ENCODE measurements around the gene C16orf78. TPM values are rescaled to one million over a fixed set of nuclear protein-coding genes. Genes with fewer than 3 reads are reported as not detected.

The C16orf78 gene
- total RNA-seq, 2 donors from 2014 or later = not detected

DNA sequence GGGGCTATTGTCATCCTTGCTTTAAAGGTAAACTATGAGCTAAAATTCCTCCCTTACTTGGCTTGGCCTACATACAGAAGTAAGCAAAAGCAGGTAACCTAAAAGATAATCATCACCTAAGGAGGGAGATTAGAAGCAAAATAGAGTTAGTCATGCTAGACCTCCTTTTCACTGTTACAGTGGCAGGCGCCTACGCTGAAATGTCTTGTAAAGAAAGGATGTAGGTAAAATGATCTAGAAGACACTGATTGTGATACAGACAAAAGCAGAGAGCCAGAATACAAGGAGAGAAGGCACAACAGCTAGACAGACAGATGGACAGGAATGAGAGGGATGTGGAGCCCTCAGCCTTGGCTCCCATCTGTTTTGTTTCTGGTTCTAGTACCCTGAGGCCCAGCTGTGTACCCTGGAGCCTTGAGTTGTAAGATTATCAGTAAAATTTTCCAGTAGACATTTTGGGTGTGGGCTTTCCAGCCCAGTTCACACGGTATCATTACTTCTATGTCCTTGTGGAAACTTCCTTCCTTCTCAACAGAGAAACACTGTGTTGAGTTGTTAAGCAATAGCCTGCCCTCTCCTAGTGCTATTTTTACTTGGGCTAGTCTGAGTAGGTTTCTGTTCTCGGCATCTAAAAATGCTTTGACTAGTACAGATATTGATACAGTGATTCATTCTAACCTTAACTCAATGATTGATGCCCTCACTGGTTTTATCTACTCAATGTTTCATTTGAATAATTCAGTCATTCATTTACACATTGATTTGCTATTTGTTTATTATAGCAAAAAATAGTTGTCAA is 7.7 kb upstream of the C16orf78 start:
- ATAC-seq (peak in 1 of 2 donors; percentile 24), DNase-seq (ENCODE audit: low spot score in 2 of 2) (no peak)
- H3K27ac Mint-ChIP-seq = no peak overlapping the region
- H3K9me3 Mint-ChIP-seq = peaks cover 0 to 5% of the 10 kb centered on the region in 2 donors
- peaks cover 0 to 4% of the 10 kb centered on the region in 2 donors for H3K36me3 Mint-ChIP-seq

DNA sequence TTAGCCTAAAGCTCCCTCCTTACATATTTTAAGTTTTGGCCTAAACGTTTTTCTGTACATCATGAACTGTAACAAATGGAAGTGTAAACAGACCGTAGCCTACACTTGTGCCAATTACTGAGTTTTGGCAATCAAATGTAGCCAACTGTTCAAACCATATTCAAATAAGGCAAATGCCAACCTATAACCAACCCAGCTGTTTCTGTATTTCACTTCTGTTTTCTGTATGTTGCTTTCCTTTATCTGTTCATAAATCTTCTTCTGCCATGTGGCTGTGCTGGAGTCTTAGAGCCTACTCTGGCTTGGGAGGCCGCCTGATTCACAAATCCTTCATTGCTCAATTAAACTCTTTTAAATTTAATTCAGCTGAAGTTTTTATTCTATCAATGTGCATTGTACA is 6.9 kb upstream of the C16orf78 start:
- ATAC-seq (no peak), DNase-seq (ENCODE audit: low spot score in 2 of 2) (no peak)
- Mint-ChIP-seq H3K27ac (no peak overlapping the region), H3K36me3 (peaks cover 0 to 4% of the 10 kb centered on the region in 2 donors), H3K9me3 (peaks cover 0 to 5% of the 10 kb centered on the region in 2 donors)

DNA sequence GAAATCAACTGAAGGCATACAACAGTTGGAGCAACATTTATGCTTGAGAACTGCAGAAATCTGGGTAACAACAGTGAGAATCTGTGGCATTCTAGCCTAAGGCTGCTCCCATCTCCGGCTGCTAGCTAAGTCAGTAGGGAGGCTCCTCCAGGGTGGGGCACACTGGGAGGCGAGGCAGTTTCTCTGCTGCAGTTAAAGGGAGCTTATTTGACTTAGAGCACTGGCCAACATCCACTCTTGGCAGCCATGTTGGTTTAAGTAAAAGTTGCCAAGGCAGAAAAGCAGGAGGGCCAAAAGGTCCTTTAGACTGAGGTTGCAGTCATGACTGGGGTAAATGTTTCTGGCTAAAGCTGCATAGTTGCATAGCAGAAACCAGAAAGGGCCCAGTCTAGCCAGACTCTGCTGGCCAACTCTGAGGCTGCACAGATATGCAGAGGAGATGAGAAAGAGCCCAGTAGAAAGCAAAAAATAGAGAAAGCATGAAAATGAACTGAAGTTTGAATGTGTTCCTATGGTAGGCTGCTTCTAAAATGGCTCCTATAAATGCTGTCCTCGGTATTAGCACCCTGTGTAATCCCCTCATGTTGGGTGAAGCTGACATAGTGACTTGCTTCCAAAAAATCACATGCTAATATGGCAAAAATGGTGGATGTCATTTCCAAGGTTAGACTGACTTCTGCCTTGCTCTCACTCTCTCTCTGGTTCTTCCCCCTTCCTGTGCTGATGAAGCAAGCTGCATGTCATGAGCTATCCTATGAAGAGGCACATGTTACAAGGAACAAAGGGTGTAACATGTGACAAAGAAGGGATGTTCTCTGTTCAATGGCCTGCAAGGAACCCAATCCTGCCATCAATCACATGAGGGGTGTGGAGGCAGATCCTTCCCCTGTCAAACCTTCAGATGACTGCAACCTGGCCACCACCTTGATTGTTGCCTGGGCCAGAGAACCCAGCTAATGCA is 3.7 kb upstream of the C16orf78 start:
- ATAC-seq (no peak), DNase-seq (ENCODE audit: low spot score in 2 of 2) (no peak)
- Mint-ChIP-seq H3K27ac (no peak overlapping the region), H3K36me3 (peaks cover 0 to 4% of the 10 kb centered on the region in 2 donors), H3K9me3 (no peaks in the 10 kb centered on the region)

DNA sequence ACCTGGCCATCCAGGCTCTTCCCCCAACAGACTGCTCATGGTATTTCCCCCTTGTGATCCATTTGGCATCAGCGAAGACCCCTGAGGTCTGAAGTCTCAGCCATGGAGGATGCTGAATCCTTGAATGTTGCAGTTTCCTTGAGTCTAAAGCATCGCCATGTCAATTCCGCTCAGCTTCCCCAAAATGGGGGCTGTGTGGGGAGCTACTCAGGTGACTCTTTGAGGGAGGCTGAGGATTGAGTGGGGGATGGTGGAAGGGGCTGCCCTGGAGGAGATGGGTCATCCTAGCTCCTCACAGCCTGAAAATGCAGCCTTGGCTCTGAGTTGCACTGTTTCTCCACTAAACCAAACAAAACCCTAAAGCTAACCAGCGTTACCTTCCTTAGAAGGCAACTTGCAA is 2.6 kb downstream of the C16orf78 start:
- peaks cover 0 to 3% of the 10 kb centered on the region in 2 donors for H3K9me3 Mint-ChIP-seq
- ATAC-seq (no peak), DNase-seq (ENCODE audit: low spot score in 2 of 2) (no peak)
- H3K27ac Mint-ChIP-seq = no peak overlapping the region
- H3K36me3 Mint-ChIP-seq = no peaks in the 10 kb centered on the region

DNA sequence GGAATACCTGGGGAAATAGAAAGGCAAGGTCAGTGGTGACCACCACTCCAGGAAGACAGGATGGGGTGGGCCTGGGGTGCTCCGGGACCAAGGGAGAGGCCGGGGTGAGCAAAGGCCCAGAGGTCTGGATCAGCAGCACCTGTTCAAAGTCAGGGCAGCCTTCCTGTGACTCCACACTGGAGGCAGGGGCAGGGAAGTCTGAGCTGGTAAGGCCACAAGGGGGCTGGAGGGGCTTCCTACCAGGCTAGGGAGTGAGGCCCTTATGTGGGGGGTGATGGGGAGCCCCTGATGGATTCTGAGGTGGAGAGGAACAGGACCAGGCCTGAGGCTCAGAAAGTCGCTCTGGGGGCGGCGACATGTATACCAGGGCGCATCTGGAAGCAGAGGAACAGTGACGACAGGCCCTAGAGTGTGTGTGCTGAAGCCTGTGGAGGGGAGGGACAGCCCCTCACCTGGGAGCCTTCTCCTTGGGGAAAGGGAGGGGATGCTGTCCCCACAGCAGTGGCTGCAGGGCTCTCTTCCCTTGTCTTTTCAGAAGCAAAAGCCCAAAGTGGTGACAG is 3.7 kb downstream of the C16orf78 start:
- H3K27ac Mint-ChIP-seq = no peak overlapping the region
- no peak for ATAC-seq
- DNase-seq (ENCODE audit: low spot score in 2 of 2) = no peak
- no peaks in the 10 kb centered on the region for H3K36me3 Mint-ChIP-seq
- H3K9me3 Mint-ChIP-seq = peaks cover 0 to 3% of the 10 kb centered on the region in 2 donors

DNA sequence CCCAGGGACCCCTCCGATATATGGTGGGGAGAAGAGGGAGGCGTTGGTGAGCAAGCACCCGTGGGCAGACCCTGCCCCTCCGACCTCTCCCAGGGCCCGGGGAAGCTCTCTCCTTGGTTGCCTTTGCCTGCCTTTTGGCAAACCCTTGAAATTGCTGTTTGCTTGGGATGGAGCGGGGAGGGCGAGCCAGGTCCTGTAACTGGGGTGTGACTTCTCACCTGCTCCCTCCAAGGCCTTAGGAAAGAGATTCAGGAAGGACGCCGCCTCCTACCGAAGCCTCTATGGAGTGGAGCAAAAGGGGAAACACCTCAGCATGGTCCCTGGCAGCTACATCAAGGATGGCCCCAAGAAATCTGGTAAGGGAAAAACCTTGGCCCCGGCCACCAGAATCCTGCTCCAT is 4.6 kb downstream of the C16orf78 start:
- Mint-ChIP-seq H3K27ac (no peak overlapping the region), H3K9me3 (peaks cover 4 to 8% of the 10 kb centered on the region in 2 donors), H3K36me3 (no peaks in the 10 kb centered on the region)
- no peak for ATAC-seq
- DNase-seq (ENCODE audit: low spot score in 2 of 2) = no peak

DNA sequence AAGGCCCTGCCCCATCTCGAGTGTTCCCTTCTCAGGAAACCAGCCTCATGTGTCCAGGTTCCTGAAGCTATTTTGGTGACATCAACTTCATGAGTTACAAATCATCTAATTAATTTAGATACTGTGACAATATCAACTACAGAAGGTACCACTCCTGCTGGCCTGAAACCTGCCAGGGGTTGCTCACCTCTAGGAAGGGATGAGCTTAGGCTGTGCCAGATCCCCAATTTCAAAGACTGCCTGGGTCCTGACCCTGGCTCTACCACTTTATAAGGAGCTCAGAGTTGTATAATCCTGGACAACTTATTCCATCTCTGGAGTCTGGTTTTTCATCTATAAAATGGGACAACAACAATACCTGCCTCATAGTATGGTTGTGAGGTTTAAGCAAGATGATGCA is 5.2 kb downstream of the C16orf78 start:
- H3K9me3 Mint-ChIP-seq = peaks cover 8% of the 10 kb centered on the region in 2 donors
- H3K36me3 Mint-ChIP-seq = no peaks in the 10 kb centered on the region
- H3K27ac Mint-ChIP-seq = no peak overlapping the region
- ATAC-seq (no peak), DNase-seq (ENCODE audit: low spot score in 2 of 2) (no peak)

DNA sequence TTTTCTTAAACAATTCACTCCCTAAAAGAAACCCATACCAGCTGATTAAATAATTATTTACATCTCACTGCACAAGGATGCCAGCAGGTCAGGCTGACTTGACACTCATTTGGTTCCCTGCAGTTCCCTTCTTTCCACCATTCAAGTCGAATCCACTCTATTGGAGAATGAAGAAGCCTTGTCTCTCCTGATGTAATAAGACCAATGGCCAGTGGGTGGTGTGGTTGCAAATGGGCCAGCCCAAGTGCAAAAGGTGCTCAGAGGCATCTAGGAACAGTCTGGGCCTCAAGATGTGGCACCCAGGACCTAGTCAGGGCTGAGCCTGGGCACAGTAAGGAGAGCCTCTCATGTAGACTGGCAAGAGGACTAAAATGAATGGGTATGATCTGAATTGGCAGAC is 9.3 kb downstream of the C16orf78 start:
- Mint-ChIP-seq H3K27ac (no peak overlapping the region), H3K36me3 (no peaks in the 10 kb centered on the region), H3K9me3 (peaks cover 8% of the 10 kb centered on the region in 2 donors)
- no peak for DNase-seq (ENCODE audit: low spot score in 2 of 2)
- ATAC-seq = no peak

DNA sequence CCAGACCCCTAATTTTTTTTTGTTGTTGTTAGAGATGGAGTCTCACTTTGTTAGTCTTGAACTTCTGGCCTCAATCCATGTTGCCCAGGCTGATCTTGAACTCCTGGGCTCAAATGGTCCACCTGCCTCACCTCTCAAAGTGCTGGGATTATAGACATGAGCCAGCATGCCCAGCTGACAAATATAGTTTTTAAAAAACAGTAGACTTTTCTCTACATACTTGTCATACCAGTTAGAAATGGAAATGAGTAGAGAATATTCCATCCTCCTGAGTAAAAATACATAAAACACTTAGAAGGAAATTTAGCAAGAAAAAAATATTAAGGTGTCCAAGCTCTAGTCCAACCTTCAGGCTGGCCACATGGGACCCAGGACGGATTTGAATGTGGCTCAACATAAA is 21.4 kb downstream of the C16orf78 start:
- ATAC-seq (no peak), DNase-seq (ENCODE audit: low spot score in 2 of 2) (no peak)
- Mint-ChIP-seq H3K36me3 (no peaks in the 10 kb centered on the region), H3K9me3 (no peaks in the 10 kb centered on the region), H3K27ac (no peak overlapping the region)

DNA sequence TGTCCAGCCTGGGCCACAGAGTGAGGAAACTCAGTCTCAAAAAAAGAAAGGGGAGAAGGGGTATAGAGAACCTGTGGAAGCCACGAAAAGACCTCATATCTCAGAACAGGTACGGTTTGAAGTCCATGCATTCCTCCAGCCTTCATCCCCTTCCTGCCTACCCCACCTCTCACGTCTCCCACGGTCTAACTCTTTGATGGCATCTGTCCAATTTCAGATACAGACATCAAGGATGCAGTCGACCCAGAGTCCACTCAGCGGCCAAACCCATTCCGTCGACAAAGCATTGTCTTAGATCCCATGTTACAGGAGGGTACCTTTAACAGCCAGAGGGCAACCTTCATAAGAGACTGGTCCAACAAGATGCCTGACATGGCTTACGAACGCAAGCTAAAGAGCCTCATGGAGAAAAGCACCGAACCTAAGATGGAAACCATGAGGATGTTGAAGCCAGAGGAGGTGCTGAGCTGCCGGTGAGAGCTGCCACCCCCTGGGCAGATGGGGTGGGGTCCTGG is 22.7 kb downstream of the C16orf78 start:
- Mint-ChIP-seq H3K27ac (no peak overlapping the region), H3K36me3 (no peaks in the 10 kb centered on the region), H3K9me3 (no peaks in the 10 kb centered on the region)
- no peak for ATAC-seq
- DNase-seq (ENCODE audit: low spot score in 2 of 2) = no peak

DNA sequence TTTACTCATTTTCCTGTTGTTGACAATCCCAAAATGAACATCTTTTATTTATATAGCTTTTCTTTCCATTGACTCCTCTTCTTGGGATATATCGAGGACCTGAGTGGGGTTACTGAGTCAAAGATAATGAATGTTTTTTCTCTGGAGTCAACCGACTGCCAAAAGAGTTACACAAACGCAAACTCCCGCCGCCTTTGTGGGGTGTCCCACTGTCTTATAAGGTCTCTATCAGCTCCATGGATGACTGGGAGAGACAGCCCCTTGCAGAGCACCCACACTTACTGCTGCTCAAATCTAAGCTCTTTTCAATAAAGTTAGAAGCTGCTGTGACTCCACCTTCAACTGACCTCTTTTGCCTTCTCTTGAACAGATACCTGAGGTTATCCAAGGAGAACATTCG is 25.2 kb downstream of the C16orf78 start:
- ATAC-seq = no peak
- no peak overlapping the region for H3K27ac Mint-ChIP-seq
- peaks cover 4 to 17% of the 10 kb centered on the region in 2 donors for H3K9me3 Mint-ChIP-seq
- H3K36me3 Mint-ChIP-seq = peaks cover 6 to 9% of the 10 kb centered on the region in 2 donors
- no peak for DNase-seq (ENCODE audit: low spot score in 2 of 2)

DNA sequence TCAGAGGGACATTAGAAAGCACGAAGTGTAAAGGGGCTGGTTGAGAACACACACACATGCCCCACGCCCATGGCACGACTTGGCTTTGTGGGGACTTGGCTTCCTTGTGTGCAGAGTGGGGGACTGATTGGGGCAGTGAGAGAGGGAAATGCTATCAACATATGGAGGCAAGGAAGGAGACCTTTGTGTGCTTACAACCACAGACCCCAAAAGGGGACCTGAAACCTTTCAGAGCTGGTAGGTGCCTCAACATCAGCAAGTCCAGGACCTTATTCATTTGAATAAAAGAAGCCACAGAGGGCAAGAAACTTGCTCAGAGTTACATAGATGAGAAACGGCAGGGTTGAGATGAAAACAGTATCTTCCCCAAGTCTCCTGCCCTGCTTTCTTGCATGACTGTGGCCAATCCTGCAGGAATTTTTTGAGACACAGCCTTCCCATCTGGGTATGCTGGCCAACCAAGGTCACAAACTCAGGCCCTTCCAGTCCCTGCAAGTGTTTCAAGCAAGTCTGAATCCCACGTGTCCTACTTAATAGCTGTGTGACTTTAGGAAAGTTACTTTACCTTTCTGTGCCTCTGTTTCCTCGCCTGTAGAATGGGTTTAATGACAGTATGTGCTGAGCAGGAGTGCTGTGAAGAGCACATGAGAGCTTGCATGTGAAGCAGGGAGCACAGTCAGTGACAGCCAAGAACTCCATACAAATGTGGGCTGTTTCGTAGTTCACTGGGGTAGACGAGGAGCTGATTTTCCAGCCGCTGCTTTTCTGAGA is 26.2 kb downstream of the C16orf78 start:
- peaks cover 4 to 19% of the 10 kb centered on the region in 2 donors for H3K9me3 Mint-ChIP-seq
- ATAC-seq (no peak), DNase-seq (ENCODE audit: low spot score in 2 of 2) (no peak)
- H3K36me3 Mint-ChIP-seq = peaks cover 6 to 9% of the 10 kb centered on the region in 2 donors
- H3K27ac Mint-ChIP-seq = no peak overlapping the region

DNA sequence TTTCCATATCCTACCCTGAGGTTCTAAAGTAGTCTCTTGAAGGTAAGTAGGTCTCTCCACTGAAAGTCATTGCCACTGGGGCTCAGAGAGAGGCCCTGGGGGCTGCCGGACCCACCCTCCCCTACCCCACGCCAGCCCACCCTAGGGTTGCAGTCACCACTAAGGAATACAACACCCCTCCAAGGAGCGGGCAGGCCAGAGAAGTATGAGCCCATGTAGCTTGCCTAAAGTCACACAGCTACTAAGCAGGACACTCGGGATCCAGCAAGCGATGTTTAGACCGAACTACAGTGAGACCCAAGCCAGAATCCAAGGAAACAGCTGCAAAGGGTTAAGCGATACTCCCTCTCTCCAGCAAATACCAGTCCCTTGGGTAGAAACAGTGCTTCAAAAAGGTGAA is 27.0 kb downstream of the C16orf78 start:
- H3K36me3 Mint-ChIP-seq = peaks cover 6 to 9% of the 10 kb centered on the region in 2 donors
- DNase-seq (ENCODE audit: low spot score in 2 of 2) (no peak), ATAC-seq (no peak)
- H3K9me3 Mint-ChIP-seq = peaks cover 4 to 19% of the 10 kb centered on the region in 2 donors
- H3K27ac Mint-ChIP-seq = no peak overlapping the region

DNA sequence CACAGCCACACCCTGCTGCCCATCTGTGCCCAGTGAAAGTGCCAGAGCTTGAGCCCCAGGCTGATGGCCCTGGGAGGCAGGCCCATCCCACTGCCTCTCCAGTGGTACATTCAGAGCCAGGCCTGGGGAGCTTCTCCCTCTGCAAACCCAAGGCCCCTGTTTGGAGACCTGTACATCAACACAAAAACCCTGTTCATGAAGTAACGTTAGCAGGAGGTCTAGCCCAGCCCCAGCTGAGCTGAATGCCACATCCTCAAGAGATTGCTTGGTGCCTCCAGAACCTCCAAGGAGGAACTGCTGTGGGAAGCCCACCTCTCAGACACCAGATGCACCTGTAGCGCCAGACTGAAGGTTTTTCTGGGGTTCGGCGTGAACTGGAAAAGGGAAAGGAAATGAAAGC is 31.5 kb downstream of the C16orf78 start:
- ATAC-seq = no peak
- Mint-ChIP-seq H3K36me3 (peaks cover 6 to 9% of the 10 kb centered on the region in 2 donors), H3K9me3 (peaks cover 4 to 19% of the 10 kb centered on the region in 2 donors), H3K27ac (no peak overlapping the region)
- DNase-seq (ENCODE audit: low spot score in 2 of 2) = no peak

DNA sequence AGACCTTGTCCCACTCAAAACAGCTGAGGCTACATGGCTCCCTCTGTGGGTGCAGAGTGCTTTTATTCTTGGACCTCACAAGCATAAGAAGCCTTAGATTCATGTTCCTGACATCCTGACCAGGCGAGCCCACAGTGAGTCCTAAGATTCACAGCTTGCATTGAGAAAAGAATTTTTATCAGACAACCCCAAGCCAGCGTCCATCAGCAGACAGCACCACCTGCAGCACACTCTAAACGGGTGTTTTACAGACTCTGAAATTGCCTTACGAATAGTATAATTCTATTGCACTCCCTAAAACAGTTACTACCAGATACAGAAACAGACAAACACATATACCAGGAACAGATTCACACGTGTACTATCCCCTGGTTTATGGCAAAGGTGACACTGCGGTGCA is 31.9 kb downstream of the C16orf78 start:
- no peak for DNase-seq (ENCODE audit: low spot score in 2 of 2)
- H3K9me3 Mint-ChIP-seq = peaks cover 4 to 19% of the 10 kb centered on the region in 2 donors
- no peak for ATAC-seq
- H3K27ac Mint-ChIP-seq = no peak overlapping the region
- H3K36me3 Mint-ChIP-seq = peaks cover 6 to 9% of the 10 kb centered on the region in 2 donors

DNA sequence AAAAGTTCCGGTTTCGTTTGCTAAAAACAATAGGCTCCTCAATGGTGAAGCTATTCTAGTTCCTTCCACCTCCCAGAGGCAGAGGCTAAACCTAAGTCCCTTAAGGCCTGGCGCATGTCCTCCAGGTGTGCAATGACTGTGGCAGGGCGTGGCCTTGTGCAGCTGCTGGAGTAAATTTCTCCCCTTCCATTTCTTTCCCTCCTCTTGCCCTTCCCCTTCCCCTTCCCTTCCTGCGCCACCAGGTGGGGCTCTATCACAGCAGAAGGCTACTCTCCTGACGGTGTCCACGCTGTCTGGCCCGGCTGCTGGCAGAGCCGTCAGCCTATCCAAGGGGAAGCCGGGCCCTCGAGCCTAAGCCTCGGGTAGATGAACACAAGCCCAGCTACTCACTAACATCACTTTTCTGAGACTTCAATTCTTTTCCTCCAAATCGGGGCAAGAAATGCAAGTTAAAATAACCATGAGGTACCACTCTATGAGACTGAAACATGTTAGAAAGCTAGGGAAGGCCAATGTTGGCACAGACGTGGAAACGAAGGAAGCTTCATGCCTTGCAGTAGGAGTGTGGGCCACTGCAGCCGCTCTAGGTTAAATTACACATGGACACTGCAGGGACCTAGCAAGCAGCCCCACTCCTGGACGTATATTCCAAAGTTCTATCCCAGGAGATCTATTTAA is 34.4 kb downstream of the C16orf78 start:
- ATAC-seq (peak; percentile 86 to 97), DNase-seq (ENCODE audit: low spot score in 2 of 2) (peak in 1 of 2 donors; percentile 76)
- H3K9me3 Mint-ChIP-seq = peaks cover 2 to 9% of the 10 kb centered on the region in 2 donors
- H3K36me3 Mint-ChIP-seq = peaks cover 1 to 4% of the 10 kb centered on the region in 2 donors
- no peak overlapping the region for H3K27ac Mint-ChIP-seq

Measured in activated naive CD4-positive, alpha-beta T cell treated with anti-CD3 and anti-CD28 coated beads, Interleukin-2, amount 50 U/mL, for 72 hours (primary cell).